AG09319 (cell line): ENCODE measurements around the gene ZKSCAN3.
"Not testable (repeated sequence)": the region's sequence is repeated elsewhere in the genome, so short reads cannot be mapped to it uniquely, and the experiment has no call there.

ENCODE experiments used
- DNase-seq: peaks from one replicate; pipeline ENCODE4 v3.0.0-alpha.2; 2010; ENCODE audit warnings: low read depth; ENCODE audit errors: extremely low read depth
- CTCF ChIP-seq: IDR thresholded peaks from 2 replicates; pipeline ENCODE4 v1.5.1; 2011; ENCODE audit warnings: low read depth, mild to moderate bottlenecking, inconsistent platforms, low read length, moderate library complexity

ZKSCAN3 gene

GRCh38 chr6:28400122-28400451 lies 50.3 kb downstream of the ZKSCAN3 start:
- DNase-seq: no peak
- TF ChIP-seq CTCF: no peak

- DNase-seq: no peak
- TF ChIP-seq CTCF: no peak
These were observed 51.4 kb downstream of the ZKSCAN3 start for GRCh38 chr6:28401172-28401571.

GRCh38 chr6:28402197-28402596 lies 52.5 kb downstream of the ZKSCAN3 start:
- no peak for DNase-seq
- TF ChIP-seq CTCF: no peak

- not testable (repeated sequence) for DNase-seq
These were observed 54.2 kb downstream of the ZKSCAN3 start for GRCh38 chr6:28403923-28404322.

GRCh38 chr6:28407401-28407800 lies 57.7 kb downstream of the ZKSCAN3 start:
- no peak for TF ChIP-seq CTCF
- no peak for DNase-seq

GRCh38 chr6:28408076-28408802 lies 58.5 kb downstream of the ZKSCAN3 start:
- DNase-seq: no peak
- TF ChIP-seq CTCF: no peak

GRCh38 chr6:28410767-28411166 lies 61.0 kb downstream of the ZKSCAN3 start:
- no peak for TF ChIP-seq CTCF
- DNase-seq: no peak

- no peak for TF ChIP-seq CTCF
- no peak for DNase-seq
These were observed 63.9 kb downstream of the ZKSCAN3 start for GRCh38 chr6:28413681-28414080.
